Coronary artery (tissue), 2 donors: ENCODE results near the gene FANCE.

Experiments
- DNase-seq: peaks from one replicate; pipeline ENCODE4 v3.0.0-alpha.2; 2017; ENCODE audit warnings: low spot score
- H3K27ac ChIP-seq, 2 donors: fragments of 200-600 bp; sonication (generic); one replicate each; pipeline ENCODE4 v1.5.1; 2016 to 2019
- H3K4me3 ChIP-seq: fragments of 200-600 bp; sonication (generic); 2 replicates; pipeline ENCODE4 v1.5.1; 2016; ENCODE audit warnings: mild to moderate bottlenecking, moderate library complexity
- CTCF ChIP-seq: fragments of 200-600 bp; sonication (generic); IDR thresholded peaks from one replicate; pipeline ENCODE4 v1.5.1; 2019; ENCODE audit warnings: antibody characterized with exemption

The FANCE gene

GRCh38 chr6:35500782-35501181 lies 48.6 kb downstream of the FANCE start:
- TF ChIP-seq CTCF = no peak
- no peak overlapping the region for H3K27ac ChIP-seq
- DNase-seq = no peak
- H3K4me3 ChIP-seq = no peak overlapping the region

- DNase-seq = no peak
- Histone ChIP-seq H3K4me3 (no peak overlapping the region), H3K27ac (no peak overlapping the region)
- no peak for TF ChIP-seq CTCF
These were observed 49.6 kb downstream of the FANCE start for GRCh38 chr6:35501784-35502183.

- no peak overlapping the region for H3K4me3 ChIP-seq
- no peak for TF ChIP-seq CTCF
- no peak overlapping the region for H3K27ac ChIP-seq
- no peak for DNase-seq
These were observed 51.4 kb downstream of the FANCE start for GRCh38 chr6:35503534-35503933.

- DNase-seq = no peak
- Histone ChIP-seq H3K4me3 (no peak overlapping the region), H3K27ac (no peak overlapping the region)
- TF ChIP-seq CTCF = no peak
These were observed 53.9 kb downstream of the FANCE start for GRCh38 chr6:35505999-35506412.

- TF ChIP-seq CTCF = no peak
- no peak for DNase-seq
- Histone ChIP-seq H3K4me3 (no peak overlapping the region), H3K27ac (no peak overlapping the region)
These were observed 54.4 kb downstream of the FANCE start for GRCh38 chr6:35506536-35506935.

- DNase-seq = no peak
- no peak overlapping the region for H3K27ac ChIP-seq
- TF ChIP-seq CTCF = no peak
These were observed 55.1 kb downstream of the FANCE start for GRCh38 chr6:35507221-35507620.

GRCh38 chr6:35508027-35508426 lies 55.9 kb downstream of the FANCE start:
- no peak for DNase-seq
- H3K4me3 ChIP-seq = no peak overlapping the region
- no peak overlapping the region for H3K27ac ChIP-seq
- TF ChIP-seq CTCF = no peak

More at GRCh38 chr6:35507221-35507620, 55.1 kb downstream of the FANCE start:
- no peak overlapping the region for H3K4me3 ChIP-seq
